HepG2 (cell line): ENCODE data around the gene JAGN1. TPM values are rescaled to one million over a fixed set of nuclear protein-coding genes. Genes with fewer than 3 reads are reported as not detected.

Source experiments
- AHR ChIP-seq: IDR thresholded peaks from 2 replicates; pipeline ENCODE4 v1.6.1; 2018; ENCODE audit warnings: missing genetic modification reagents, missing compliant biosample characterization
- AKAP8 ChIP-seq: sonication (generic); formaldehyde crosslinking; IDR thresholded peaks from 2 replicates; pipeline ENCODE4 v1.5.1; 2020; ENCODE audit warnings: mild to moderate bottlenecking, missing genetic modification reagents
- CCDC6 ChIP-seq: sonication (generic); formaldehyde crosslinking; IDR thresholded peaks from 2 replicates; pipeline ENCODE4 v1.8.1; 2022; ENCODE audit warnings: mild to moderate bottlenecking, missing genetic modification reagents, moderate library complexity
- FOXA3 ChIP-seq: IDR thresholded peaks from 2 replicates; pipeline ENCODE4 v1.6.1; 2016; ENCODE audit warnings: missing genetic modification reagents, missing compliant biosample characterization
- KDM3A ChIP-seq: IDR thresholded peaks from 2 replicates; pipeline ENCODE4 v1.6.1; 2018; ENCODE audit warnings: low read depth, missing compliant biosample characterization
- KDM5B ChIP-seq: sonication (generic); formaldehyde crosslinking; IDR thresholded peaks from 2 replicates; pipeline ENCODE4 v1.4.0; 2020; ENCODE audit warnings: missing genetic modification reagents, mild to moderate bottlenecking, borderline replicate concordance
- MXD4 ChIP-seq: IDR thresholded peaks from 2 replicates; pipeline ENCODE4 v1.6.1; 2016; ENCODE audit warnings: mild to moderate bottlenecking, missing biosample characterization, missing genetic modification reagents
- PAF1 ChIP-seq: IDR thresholded peaks from 2 replicates; pipeline ENCODE4 v1.6.1; 2016; ENCODE audit warnings: missing genetic modification reagents, missing compliant biosample characterization
- RXRB ChIP-seq: IDR thresholded peaks from 2 replicates; pipeline ENCODE4 v1.6.1; 2016; ENCODE audit warnings: borderline replicate concordance, missing genetic modification reagents, missing compliant biosample characterization
- SALL2 ChIP-seq: sonication (generic); formaldehyde crosslinking; IDR thresholded peaks from 2 replicates; pipeline ENCODE4 v1.8.1; 2023; ENCODE audit warnings: mild to moderate bottlenecking, missing genetic modification reagents, inconsistent platforms
- SAP130 ChIP-seq: IDR thresholded peaks from 2 replicates; pipeline ENCODE4 v1.6.1; 2016; ENCODE audit warnings: low read depth
- SNAPC4 ChIP-seq: sonication (generic); formaldehyde crosslinking; IDR thresholded peaks from 2 replicates; pipeline ENCODE4 v1.4.0; 2020; ENCODE audit warnings: mild to moderate bottlenecking, missing genetic modification reagents
- SUZ12 ChIP-seq: fragments of 150-350 bp; IDR thresholded peaks from 2 replicates; pipeline ENCODE4 v1.6.1; 2014; ENCODE audit warnings: low read depth, low read length
- ZFP90 ChIP-seq: sonication (generic); formaldehyde crosslinking; IDR thresholded peaks from 2 replicates; pipeline ENCODE4 v1.8.0; 2022; ENCODE audit warnings: missing genetic modification reagents, mild to moderate bottlenecking, inconsistent platforms, borderline replicate concordance
- ZFP91 ChIP-seq: sonication (generic); formaldehyde crosslinking; IDR thresholded peaks from 2 replicates; pipeline ENCODE4 v1.9.0; 2022; ENCODE audit warnings: missing genetic modification reagents, mild to moderate bottlenecking, borderline replicate concordance
- ZNF234 ChIP-seq: sonication (generic); formaldehyde crosslinking; conservative IDR thresholded peaks from 2 replicates; pipeline ENCODE4 v1.5.1; 2020; ENCODE audit warnings: mild to moderate bottlenecking, missing genetic modification reagents
- ZNF589 ChIP-seq: sonication (generic); formaldehyde crosslinking; conservative IDR thresholded peaks from 2 replicates; pipeline ENCODE4 v1.8.0; 2022; ENCODE audit warnings: mild to moderate bottlenecking, moderate library complexity, missing genetic modification reagents
- ZNF781 ChIP-seq: sonication (generic); formaldehyde crosslinking; IDR thresholded peaks from 2 replicates; pipeline ENCODE4 v1.5.1; 2020; ENCODE audit warnings: borderline replicate concordance, mild to moderate bottlenecking, missing genetic modification reagents; ENCODE audit errors: not compliant biosample characterization
- polyA plus RNA-seq, 8 experiments: library from polyadenylated mRNA; depleted of rRNA in 3 of 8; stranded (reverse) in 7 of 8; unstranded in 1 of 8; fragments of >200 nt; fragmentation: Illumina TruSeq in 4 of 8; extraction: Trizol in 4 of 8; gene quantifications; 2 replicates each; pipeline versions ENCODE4 v1.2.1 to v1.2.3, GENCODE V29; 2011 to 2016; ENCODE audit warnings: low read depth in 4 of 8, missing spikeins in 1 of 8, mixed read lengths in 1 of 8; ENCODE audit not compliant: insufficient read depth in 1 of 8
- total RNA-seq, 5 experiments: library from RNA; depleted of rRNA; stranded (reverse); fragments of >200 nt; fragmentation: Illumina TruSeq; extraction: Trizol; gene quantifications; 2 replicates each; pipeline ENCODE4 v1.2.3, GENCODE V29; 2016; ENCODE audit warnings: low read depth in 1 of 5

The JAGN1 gene
- total and polyA plus RNA-seq, 2 of the 13 experiments (the other 11 are each of a cell fraction or from before 2014, with no cell fraction given), result 49.9 to 50.9 TPM

- TF ChIP-seq AKAP8 (peak; percentile 74; the same call in 1 of the 2 replicates), KDM5B (CRISPR knock-in tag) (peak; percentile 97), ZNF781 (peak; percentile 34), SAP130 (CRISPR knock-in tag) (peak; percentile 88), SALL2 (peak; percentile 90), PAF1 (CRISPR knock-in tag) (no peak), KDM3A (CRISPR knock-in tag) (no peak), RXRB (peak; percentile 74), CCDC6 (CRISPR knock-in tag) (peak; percentile 37; the same call in 1 of the 2 replicates), ZFP90 (peak; percentile 94), AHR (CRISPR knock-in tag) (peak; percentile 51; the same call in 1 of the 2 replicates), ZFP91 (CRISPR knock-in tag) (peak; percentile 89; the same call in 1 of the 2 replicates), FOXA3 (CRISPR knock-in tag) (peak; percentile 27; the same call in 1 of the 2 replicates), ZNF234 (peak; percentile 66; the same call in 1 of the 2 replicates), ZNF589 (CRISPR knock-in tag) (no peak), MXD4 (CRISPR knock-in tag) (peak; percentile 73; the same call in 1 of the 2 replicates), SNAPC4 (CRISPR knock-in tag) (peak; percentile 83; the same call in 1 of the 2 replicates), SUZ12 (no peak)
Measured at GRCh38 chr3:9890249-9891071, at the start of gene JAGN1 (continued).
